ENCODE data around the gene KHDC1L.
"Not testable (repeated sequence)": the region's sequence is repeated elsewhere in the genome, so short reads cannot be mapped to it uniquely, and the experiment has no call there.

Gene KHDC1L

GRCh38 chr6:73225396-73225795, at the start of gene KHDC1L:
KHDC1L (minus strand) TSS chr6:73225496; CDS start chr6:73225408, 88 bp downstream.
- no peak within 1 kb of the TSS for H3K4me3 ChIP-seq (ENCODE audit: low read depth, low read length)
- TF ChIP-seq CTCF (IDR thresholded peaks at IDR 0.05; ENCODE audit: low read depth, low read length): no peak

GRCh38 chr6:73269296-73269695, 44.0 kb upstream of the KHDC1L start:
- not testable (repeated sequence) for H3K4me3 ChIP-seq (ENCODE audit: low read depth, low read length)

- H3K4me3 ChIP-seq (ENCODE audit: low read depth, low read length): not testable (repeated sequence)
Observed at GRCh38 chr6:73268896-73269295, 43.6 kb upstream of the KHDC1L start.

GRCh38 chr6:73264446-73264845, 39.1 kb upstream of the KHDC1L start:
- no peak overlapping the region for H3K4me3 ChIP-seq (ENCODE audit: low read depth, low read length)
- TF ChIP-seq CTCF (IDR thresholded peaks at IDR 0.05; ENCODE audit: low read depth, low read length): no peak

GRCh38 chr6:73263570-73263909, 38.2 kb upstream of the KHDC1L start:
- no peak for TF ChIP-seq CTCF (IDR thresholded peaks at IDR 0.05; ENCODE audit: low read depth, low read length)
- H3K4me3 ChIP-seq (ENCODE audit: low read depth, low read length): peak overlapping the region; percentile 75

- TF ChIP-seq CTCF (IDR thresholded peaks at IDR 0.05; ENCODE audit: low read depth, low read length): no peak
- H3K4me3 ChIP-seq (ENCODE audit: low read depth, low read length): peak within 1 kb of the TSS; percentile 75
Observed at GRCh38 chr6:73262671-73263569, 37.6 kb upstream of the KHDC1L start, which contains the start of gene KHDC1. KHDC1 (minus strand) TSS chr6:73263196; CDS start chr6:73242517, 20,679 bp downstream.

- H3K4me3 ChIP-seq (ENCODE audit: low read depth, low read length): no peak overlapping the region
- TF ChIP-seq CTCF (IDR thresholded peaks at IDR 0.05; ENCODE audit: low read depth, low read length): no peak
Observed at GRCh38 chr6:73258721-73259120, 33.4 kb upstream of the KHDC1L start.

- not testable (repeated sequence) for H3K4me3 ChIP-seq (ENCODE audit: low read depth, low read length)
Observed at GRCh38 chr6:73254323-73254722, 29.0 kb upstream of the KHDC1L start.

- TF ChIP-seq CTCF (IDR thresholded peaks at IDR 0.05; ENCODE audit: low read depth, low read length): no peak
Observed at GRCh38 chr6:73252703-73253102, 27.4 kb upstream of the KHDC1L start.

More at GRCh38 chr6:73252703-73253102, 27.4 kb upstream of the KHDC1L start:
- H3K4me3 ChIP-seq (ENCODE audit: low read depth, low read length): no peak overlapping the region

All from WI38 (cell line).